HCT116 (cell line): ENCODE data around the gene HPRT1. TPM values are rescaled to one million over a fixed set of nuclear protein-coding genes. Genes with fewer than 3 reads are reported as not detected.

Experiments
- ATAC-seq: fragments of 200-7000 bp; cut with Tn5 transposase; 2 replicates; pipeline ENCODE4 v1.9.1; 2020; ENCODE audit warnings: mild to moderate bottlenecking, moderate library complexity
- BruUV-seq: library from RNA; stranded (reverse); fragments of 400-500 nt; replicated peaks from 2 replicates; lab custom pipeline; 2021; lab: Mats Ljungman, UMichigan
- CTCF ChIA-PET: fragments of 300-600 bp; sonication (Branson Sonifier 250); formaldehyde crosslinking; loops from one replicate; lab custom pipeline; 2021; ENCODE audit warnings: antibody characterized with exemption; lab: Charles Lee
- POLR2A ChIA-PET: fragments of 300-600, 350-600 bp; sonication (Branson Sonifier 250); formaldehyde crosslinking; loops from one replicate; lab custom pipeline; 2021; ENCODE audit warnings: antibody characterized with exemption; lab: Charles Lee
- RAD21 ChIA-PET, 2 experiments: fragments of 300-600 bp; sonication (Branson Sonifier 250); formaldehyde crosslinking; loops; one replicate each; lab custom pipeline; 2023; ENCODE audit warnings: low total read pairs in 2 of 2; ENCODE audit not compliant: uncharacterized antibody in 2 of 2, unreplicated experiment in 2 of 2, low non-redundant PET in 1 of 2; lab: Charles Lee
- DNase-seq: peaks from one replicate; pipeline ENCODE4 v3.0.0-alpha.2; 2010; ENCODE audit warnings: low read depth, low spot score
- H2AFZ ChIP-seq: fragments of 200-600 bp; shearing (Covaris generic), sonication (generic); 2 replicates; pipeline ENCODE4 v1.6.1; 2017; ENCODE audit warnings: low read depth, mixed run types, mixed read lengths, antibody characterized with exemption, low read length; ENCODE audit not compliant: poor library complexity, severe bottlenecking
- H3K27ac ChIP-seq: 2 replicates; pipeline ENCODE4 v1.5.1; 2012; ENCODE audit warnings: low read depth, low read length
- H3K27me3 ChIP-seq: fragments of 200-600 bp; sonication (generic); 2 replicates; pipeline ENCODE4 v1.6.1; 2016; ENCODE audit warnings: mixed run types, low read length, mixed read lengths; ENCODE audit not compliant: insufficient read depth
- H3K36me3 ChIP-seq, 2 experiments: fragments of 200-500 bp in 1 of 2; fragments of 200-600 bp in 1 of 2; sonication (Bioruptor generic) in 1 of 2; sonication (generic) in 1 of 2; 2 replicates each; pipeline versions ENCODE4 v1.5.1 to v1.6.1; 2014 to 2016; ENCODE audit warnings: low read length in 2 of 2, inconsistent platforms in 1 of 2, mixed read lengths in 1 of 2, mixed run types in 1 of 2; ENCODE audit not compliant: insufficient read depth in 2 of 2, control insufficient read depth in 1 of 2
- H3K4me1 ChIP-seq, 2 experiments: fragments of 200-600 bp in 1 of 2; sonication (generic) in 1 of 2; 2 replicates each; pipeline versions ENCODE4 v1.5.1 to v1.6.1; 2012 to 2017; ENCODE audit warnings: low read length in 2 of 2, inconsistent platforms in 1 of 2, mild to moderate bottlenecking in 1 of 2, mixed read lengths in 1 of 2, mixed run types in 1 of 2, moderate library complexity in 1 of 2; ENCODE audit not compliant: insufficient read depth in 2 of 2, control insufficient read depth in 1 of 2
- H3K4me2 ChIP-seq: fragments of 200-600 bp; sonication (generic); 2 replicates; pipeline ENCODE4 v1.6.1; 2017; ENCODE audit warnings: mixed run types, low read length, mixed read lengths
- H3K4me3 ChIP-seq, 2 experiments: fragments of 200-600 bp in 1 of 2; sonication (generic) in 1 of 2; replicated peaks in 1 of 2; 2 replicates each; pipeline ENCODE4 v1.5.1; 2011 to 2016; ENCODE audit warnings: low read length in 2 of 2, control low read depth in 1 of 2, low read depth in 1 of 2, mild to moderate bottlenecking in 1 of 2, mixed read lengths in 1 of 2, mixed run types in 1 of 2
- H3K79me2 ChIP-seq: fragments of 200-600 bp; sonication (generic); 2 replicates; pipeline ENCODE4 v1.6.1; 2017; ENCODE audit warnings: mild to moderate bottlenecking, mixed run types, low read length, moderate library complexity, mixed read lengths; ENCODE audit not compliant: insufficient read depth
- H3K9ac ChIP-seq: fragments of 200-600 bp; sonication (generic); 2 replicates; pipeline ENCODE4 v1.6.1; 2016; ENCODE audit warnings: low read length, mixed read lengths
- H3K9me2 ChIP-seq: fragments of 200-600 bp; sonication (generic), shearing (Covaris generic); 2 replicates; pipeline ENCODE4 v1.6.1; 2017; ENCODE audit warnings: mixed run types, mild to moderate bottlenecking, moderate library complexity; ENCODE audit not compliant: insufficient read depth
- H3K9me3 ChIP-seq, 2 experiments: fragments of 200-500 bp in 1 of 2; fragments of 200-600 bp in 1 of 2; sonication (Bioruptor generic) in 1 of 2; sonication (generic) in 1 of 2; 2 replicates each; pipeline ENCODE4 v1.6.1; 2014 to 2017; ENCODE audit warnings: low read length in 2 of 2, mixed read lengths in 2 of 2, inconsistent platforms in 1 of 2, low read depth in 1 of 2, mild to moderate bottlenecking in 1 of 2, mixed run types in 1 of 2, moderate library complexity in 1 of 2; ENCODE audit not compliant: control insufficient read depth in 1 of 2, insufficient read depth in 1 of 2
- H4K20me1 ChIP-seq: fragments of 200-600 bp; sonication (generic), shearing (Covaris generic); 2 replicates; pipeline ENCODE4 v1.6.1; 2017; ENCODE audit warnings: mixed run types, mild to moderate bottlenecking, moderate library complexity; ENCODE audit not compliant: insufficient read depth
- CBX3 ChIP-seq: IDR thresholded peaks from 2 replicates; pipeline ENCODE4 v1.6.1; 2012; ENCODE audit warnings: low read depth
- CEBPB ChIP-seq: IDR thresholded peaks from 2 replicates; pipeline ENCODE4 v1.6.1; 2012; ENCODE audit warnings: low read depth
- EGR1 ChIP-seq: IDR thresholded peaks from 2 replicates; pipeline ENCODE4 v1.6.1; 2012; ENCODE audit warnings: low read depth
- ELF1 ChIP-seq: IDR thresholded peaks from 2 replicates; pipeline ENCODE4 v1.6.1; 2012; ENCODE audit warnings: low read depth, borderline replicate concordance
- EZH2 ChIP-seq: fragments of 200-600 bp; sonication (generic); IDR thresholded peaks from 2 replicates; pipeline ENCODE4 v1.6.1; 2017; ENCODE audit warnings: antibody characterized with exemption, mixed run types
- EZH2phosphoT487 ChIP-seq: fragments of 200-600 bp; IDR thresholded peaks from 2 replicates; pipeline ENCODE4 v1.6.1; 2018; ENCODE audit warnings: antibody characterized with exemption, borderline replicate concordance
- FOSL1 ChIP-seq: IDR thresholded peaks from 2 replicates; pipeline ENCODE4 v1.6.1; 2012; ENCODE audit warnings: low read depth
- JUND ChIP-seq: IDR thresholded peaks from 2 replicates; pipeline ENCODE4 v1.6.1; 2012
- POLR2A ChIP-seq: IDR thresholded peaks from 2 replicates; pipeline ENCODE4 v1.7.0; 2011; ENCODE audit warnings: borderline replicate concordance; ENCODE audit not compliant: insufficient read depth, insufficient read length; ENCODE audit errors: extremely low read depth
- POLR2AphosphoS5 ChIP-seq: IDR thresholded peaks from 2 replicates; pipeline ENCODE4 v1.6.1; 2011; ENCODE audit warnings: mild to moderate bottlenecking, low read depth, low read length, moderate library complexity
- RAD21 ChIP-seq: IDR thresholded peaks from 2 replicates; pipeline ENCODE4 v1.6.1; 2012; ENCODE audit warnings: low read depth, mild to moderate bottlenecking
- SIN3A ChIP-seq: IDR thresholded peaks from 2 replicates; pipeline ENCODE4 v1.6.1; 2012; ENCODE audit warnings: low read depth
- SRF ChIP-seq: IDR thresholded peaks from 2 replicates; pipeline ENCODE4 v1.6.1; 2012; ENCODE audit warnings: low read depth
- TCF7L2 ChIP-seq: IDR thresholded peaks from 2 replicates; pipeline ENCODE4 v1.7.0; 2011; ENCODE audit warnings: borderline replicate concordance, inconsistent platforms; ENCODE audit not compliant: insufficient read depth, insufficient read length; ENCODE audit errors: extremely low read depth
- ZFX ChIP-seq: fragments of 450-650 bp; IDR thresholded peaks from 2 replicates; pipeline ENCODE4 v1.6.1; 2017
- intact Hi-C: fragments of 100-400 bp; cut with micrococcal nuclease; formaldehyde crosslinking; loops from 2 replicates; pipeline ENCODE4 v1.10.0; 2022
- total RNA-seq: library from RNA; stranded (reverse); gene quantifications from one replicate; pipeline ENCODE4 v1.2.1, GENCODE V29; 2021; ENCODE audit not compliant: unreplicated experiment
- TF ChIP-seq, protein P1 (sequence below): IDR thresholded peaks from 2 replicates; pipeline ENCODE4 v1.6.1; 2011; ENCODE audit warnings: mild to moderate bottlenecking, low read length, moderate library complexity; ENCODE audit not compliant: insufficient replicate concordance; ENCODE audit errors: extremely low read depth
- TF ChIP-seq, protein P2 (sequence below): IDR thresholded peaks from 2 replicates; pipeline ENCODE4 v1.6.1; 2012
- TF ChIP-seq, protein P3 (sequence below): IDR thresholded peaks from 2 replicates; pipeline ENCODE4 v1.6.1; 2012
- TF ChIP-seq, protein P4 (sequence below): IDR thresholded peaks from 2 replicates; pipeline ENCODE4 v1.6.1; 2012; ENCODE audit warnings: low read depth

HPRT1 gene
- total RNA-seq, 1 experiment from 2014 or later, result 57.8 TPM

DNA sequence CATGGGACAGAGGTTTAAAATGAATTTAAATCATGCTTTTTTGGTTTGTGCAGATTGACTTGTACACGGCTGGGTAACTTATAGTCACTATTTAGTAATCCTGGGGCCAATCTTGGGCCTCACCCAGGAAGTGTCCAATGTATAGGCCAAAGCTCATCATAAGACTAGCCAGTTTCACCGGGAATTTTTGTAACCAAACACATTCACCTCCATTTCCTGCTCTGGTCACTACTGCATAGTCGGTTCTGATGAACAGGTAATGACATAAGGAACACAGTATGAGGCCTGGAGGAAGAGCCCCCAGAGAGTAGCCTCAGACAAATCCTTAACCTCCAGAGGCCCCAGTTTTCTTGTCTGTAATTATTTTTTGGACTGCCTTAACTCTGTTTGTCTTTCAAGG, 81.9 kb downstream of the HPRT1 start (continued):
- TF ChIP-seq, protein P1, sequence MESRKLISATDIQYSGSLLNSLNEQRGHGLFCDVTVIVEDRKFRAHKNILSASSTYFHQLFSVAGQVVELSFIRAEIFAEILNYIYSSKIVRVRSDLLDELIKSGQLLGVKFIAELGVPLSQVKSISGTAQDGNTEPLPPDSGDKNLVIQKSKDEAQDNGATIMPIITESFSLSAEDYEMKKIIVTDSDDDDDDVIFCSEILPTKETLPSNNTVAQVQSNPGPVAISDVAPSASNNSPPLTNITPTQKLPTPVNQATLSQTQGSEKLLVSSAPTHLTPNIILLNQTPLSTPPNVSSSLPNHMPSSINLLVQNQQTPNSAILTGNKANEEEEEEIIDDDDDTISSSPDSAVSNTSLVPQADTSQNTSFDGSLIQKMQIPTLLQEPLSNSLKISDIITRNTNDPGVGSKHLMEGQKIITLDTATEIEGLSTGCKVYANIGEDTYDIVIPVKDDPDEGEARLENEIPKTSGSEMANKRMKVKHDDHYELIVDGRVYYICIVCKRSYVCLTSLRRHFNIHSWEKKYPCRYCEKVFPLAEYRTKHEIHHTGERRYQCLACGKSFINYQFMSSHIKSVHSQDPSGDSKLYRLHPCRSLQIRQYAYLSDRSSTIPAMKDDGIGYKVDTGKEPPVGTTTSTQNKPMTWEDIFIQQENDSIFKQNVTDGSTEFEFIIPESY, result no peak
- TF ChIP-seq, protein P2, sequence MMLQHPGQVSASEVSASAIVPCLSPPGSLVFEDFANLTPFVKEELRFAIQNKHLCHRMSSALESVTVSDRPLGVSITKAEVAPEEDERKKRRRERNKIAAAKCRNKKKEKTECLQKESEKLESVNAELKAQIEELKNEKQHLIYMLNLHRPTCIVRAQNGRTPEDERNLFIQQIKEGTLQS, result no peak
- TF ChIP-seq EZH2phosphoT487, result no peak
- TF ChIP-seq, protein P3, sequence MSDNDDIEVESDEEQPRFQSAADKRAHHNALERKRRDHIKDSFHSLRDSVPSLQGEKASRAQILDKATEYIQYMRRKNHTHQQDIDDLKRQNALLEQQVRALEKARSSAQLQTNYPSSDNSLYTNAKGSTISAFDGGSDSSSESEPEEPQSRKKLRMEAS, result no peak
- TF ChIP-seq EZH2, result no peak
- no peak for TF ChIP-seq CBX3
- TF ChIP-seq POLR2A, result no peak
- no peak for TF ChIP-seq CEBPB

DNA sequence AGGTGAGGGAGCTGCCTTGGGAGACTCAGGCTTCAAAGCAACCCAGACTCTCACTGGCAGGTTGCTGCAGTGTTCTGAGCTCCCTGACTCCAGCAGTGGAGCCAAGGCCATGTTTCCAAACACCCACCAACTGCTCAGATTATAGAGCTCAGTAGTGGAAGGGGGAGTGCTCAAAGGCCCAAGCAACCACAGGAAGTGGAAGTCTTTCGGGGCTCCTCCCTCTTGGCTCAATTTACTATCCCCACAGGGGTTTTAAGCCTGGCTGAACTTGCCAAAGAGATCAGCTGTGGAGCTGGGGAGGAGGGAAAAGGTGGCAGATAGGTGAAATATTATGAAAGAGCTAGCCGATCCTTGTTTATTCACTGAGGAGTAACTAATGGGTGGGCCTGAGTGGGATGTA, 82.5 kb downstream of the HPRT1 start:
- ATAC-seq, result no peak
- BruUV-seq, result no TSS peak
- H2AFZ ChIP-seq, result no peak overlapping the region
- H3K36me3 ChIP-seq, result no peaks in the 10 kb centered on the region
- H3K9me2 ChIP-seq, result no peaks in the 10 kb centered on the region
- ChIA-PET RAD21 (no interaction called here), POLR2A (interaction anchor here (0.8 to 0.9 kb wide), 2 partner anchors 9 to 19 kb away, joined by 3 to 4 read pairs; no protein-coding TSS in a partner anchor), CTCF (no interaction called here)
- 0 out of 2 replicates have a peak, but pooled peaks cover 3% of the 10 kb centered on the region for H3K27me3 ChIP-seq
- no peak overlapping the region for H3K27ac ChIP-seq
- H3K4me2 ChIP-seq, result no peak overlapping the region
- no peaks in the 10 kb centered on the region for H4K20me1 ChIP-seq
- no peak overlapping the region for H3K9ac ChIP-seq
- H3K4me3 ChIP-seq, result no peak overlapping the region
- H3K79me2 ChIP-seq, result no peaks in the 10 kb centered on the region
- intact Hi-C loops, result no loop called here
- DNase-seq, result no peak
- H3K9me3 ChIP-seq, result no peaks in the 10 kb centered on the region
- H3K4me1 ChIP-seq, result peaks cover 4 to 10% of the 10 kb centered on the region in 2 experiments; a peak in 3 of 4 replicates
- TF ChIP-seq ELF1, result no peak
- no peak for TF ChIP-seq POLR2AphosphoS5
- no peak for TF ChIP-seq CEBPB
- TF ChIP-seq SIN3A, result no peak
- no peak for TF ChIP-seq EZH2phosphoT487
- TF ChIP-seq JUND, result no peak
- no peak for TF ChIP-seq ZFX
- no peak for TF ChIP-seq TCF7L2
- TF ChIP-seq EZH2, result no peak
- TF ChIP-seq POLR2A, result no peak
- no peak for TF ChIP-seq CBX3
- TF ChIP-seq EGR1, result no peak
- no peak for TF ChIP-seq RAD21
- TF ChIP-seq, protein P3, result no peak
- no peak for TF ChIP-seq SRF
- TF ChIP-seq FOSL1, result no peak
- TF ChIP-seq, protein P4, sequence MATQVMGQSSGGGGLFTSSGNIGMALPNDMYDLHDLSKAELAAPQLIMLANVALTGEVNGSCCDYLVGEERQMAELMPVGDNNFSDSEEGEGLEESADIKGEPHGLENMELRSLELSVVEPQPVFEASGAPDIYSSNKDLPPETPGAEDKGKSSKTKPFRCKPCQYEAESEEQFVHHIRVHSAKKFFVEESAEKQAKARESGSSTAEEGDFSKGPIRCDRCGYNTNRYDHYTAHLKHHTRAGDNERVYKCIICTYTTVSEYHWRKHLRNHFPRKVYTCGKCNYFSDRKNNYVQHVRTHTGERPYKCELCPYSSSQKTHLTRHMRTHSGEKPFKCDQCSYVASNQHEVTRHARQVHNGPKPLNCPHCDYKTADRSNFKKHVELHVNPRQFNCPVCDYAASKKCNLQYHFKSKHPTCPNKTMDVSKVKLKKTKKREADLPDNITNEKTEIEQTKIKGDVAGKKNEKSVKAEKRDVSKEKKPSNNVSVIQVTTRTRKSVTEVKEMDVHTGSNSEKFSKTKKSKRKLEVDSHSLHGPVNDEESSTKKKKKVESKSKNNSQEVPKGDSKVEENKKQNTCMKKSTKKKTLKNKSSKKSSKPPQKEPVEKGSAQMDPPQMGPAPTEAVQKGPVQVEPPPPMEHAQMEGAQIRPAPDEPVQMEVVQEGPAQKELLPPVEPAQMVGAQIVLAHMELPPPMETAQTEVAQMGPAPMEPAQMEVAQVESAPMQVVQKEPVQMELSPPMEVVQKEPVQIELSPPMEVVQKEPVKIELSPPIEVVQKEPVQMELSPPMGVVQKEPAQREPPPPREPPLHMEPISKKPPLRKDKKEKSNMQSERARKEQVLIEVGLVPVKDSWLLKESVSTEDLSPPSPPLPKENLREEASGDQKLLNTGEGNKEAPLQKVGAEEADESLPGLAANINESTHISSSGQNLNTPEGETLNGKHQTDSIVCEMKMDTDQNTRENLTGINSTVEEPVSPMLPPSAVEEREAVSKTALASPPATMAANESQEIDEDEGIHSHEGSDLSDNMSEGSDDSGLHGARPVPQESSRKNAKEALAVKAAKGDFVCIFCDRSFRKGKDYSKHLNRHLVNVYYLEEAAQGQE, result no peak
